ENCODE measurements around the gene AHDC1. TPM values are rescaled to one million over a fixed set of nuclear protein-coding genes. Genes with fewer than 3 reads are reported as not detected.

AHDC1 gene
- total and polyA plus RNA-seq, 2 of the 13 experiments (the other 11 are each of a cell fraction or from before 2014, with no cell fraction given) = 1.0 to 2.7 TPM

GRCh38 chr1:27603681-27604578 is at the start of gene AHDC1 (continued):
- TF ChIP-seq SNAPC4 (CRISPR knock-in tag; IDR thresholded peaks at IDR 0.05) (no peak), KMT2A (CRISPR knock-in tag; IDR thresholded peaks at IDR 0.05) (no peak), E2F5 (CRISPR knock-in tag; conservative IDR thresholded peaks at IDR 0.05) (no peak), RFX3 (CRISPR knock-in tag; IDR thresholded peaks at IDR 0.05) (no peak), KLF11 (CRISPR knock-in tag; IDR thresholded peaks at IDR 0.05) (no peak), NCOR1 (IDR thresholded peaks at IDR 0.05; ENCODE audit: borderline replicate concordance, low read length) (no peak), POLR2A (IDR thresholded peaks at IDR 0.05; ENCODE audit: insufficient read depth in 1 of 2, low read depth in 2 of 2, low read length in 2 of 2) (no peak), PRDM10 (CRISPR knock-in tag; IDR thresholded peaks at IDR 0.05; ENCODE audit: low read depth) (no peak), ZBTB37 (CRISPR knock-in tag; IDR thresholded peaks at IDR 0.05) (no peak), ZNF331 (CRISPR knock-in tag; IDR thresholded peaks at IDR 0.05) (no peak), IRF9 (CRISPR knock-in tag; IDR thresholded peaks at IDR 0.05; ENCODE audit: borderline replicate concordance) (no peak), TFDP1 (CRISPR knock-in tag; IDR thresholded peaks at IDR 0.05; ENCODE audit: borderline replicate concordance) (no peak), ARID2 (CRISPR knock-in tag; IDR thresholded peaks at IDR 0.05; ENCODE audit: borderline replicate concordance) (no peak), SRF (IDR thresholded peaks at IDR 0.05; ENCODE audit: low read depth, low read length) (no peak), ZNF569 (CRISPR knock-in tag; IDR thresholded peaks at IDR 0.05; ENCODE audit: borderline replicate concordance) (no peak)

Measured in HepG2 (cell line).